Heart right ventricle (tissue), 16 donors: ENCODE data around the gene BUD23. TPM values are rescaled to one million over a fixed set of nuclear protein-coding genes. Genes with fewer than 3 reads are reported as not detected.

ENCODE experiments used
- ATAC-seq, 8 donors: fragments of 200-7000 bp; cut with Tn5 transposase; one replicate each; pipeline ENCODE4 v1.9.1; 2020; ENCODE audit warnings: mild to moderate bottlenecking in 8 of 8, moderate library complexity in 8 of 8, moderate number of reproducible peaks in 1 of 8
- DNase-seq, 2 donors: peaks; one replicate each; pipeline ENCODE4 v3.0.0-alpha.2; 2020
- H3K27ac ChIP-seq, 10 donors: fragments of 200-600 bp; sonication (generic) in 2 of 10; one replicate each; pipeline versions ENCODE4 v1.5.0 to v1.8.0; 2020 to 2022; ENCODE audit warnings: mild to moderate bottlenecking in 3 of 10
- H3K27me3 ChIP-seq, 7 donors: fragments of 200-600 bp; one replicate each; pipeline ENCODE4 v1.8.0; 2021 to 2022; ENCODE audit warnings: mild to moderate bottlenecking in 2 of 7
- H3K36me3 ChIP-seq, 9 donors: fragments of 200-600 bp; sonication (generic) in 1 of 9; one replicate each; pipeline versions ENCODE4 v1.5.0 to v1.8.0; 2020 to 2022; ENCODE audit warnings: mild to moderate bottlenecking in 2 of 9
- H3K4me1 ChIP-seq, 9 donors: fragments of 200-600 bp; sonication (generic) in 1 of 9; one replicate each; pipeline versions ENCODE4 v1.5.0 to v1.8.0; 2020 to 2022; ENCODE audit warnings: mild to moderate bottlenecking in 4 of 9
- H3K4me3 ChIP-seq, 10 donors: fragments of 200-600 bp; sonication (generic) in 2 of 10; one replicate each; pipeline versions ENCODE4 v1.5.0 to v1.8.0; 2020 to 2022; ENCODE audit warnings: mild to moderate bottlenecking in 7 of 10, moderate library complexity in 2 of 10
- H3K9me3 ChIP-seq, 11 donors: fragments of 200-600 bp in 10 of 11; sonication (generic) in 2 of 11; one replicate each; pipeline versions ENCODE4 v1.5.0 to v1.8.0; 2013 to 2022; ENCODE audit warnings: mild to moderate bottlenecking in 2 of 11, control low read depth in 1 of 11, moderate library complexity in 1 of 11
- WGBS, 2 donors: extraction: QIAGEN DNeasy Blood & Tissue Kit; methylation state at CpG; one replicate each; pipeline ENCODE4 v1.1.7; 2013; ENCODE audit warnings: inconsistent platforms in 1 of 2; 5-methylcytosine and 5-hydroxymethylcytosine counted together
- intact Hi-C, 10 donors: fragments of 100-400 bp; cut with DNase I; formaldehyde crosslinking; loops; one replicate each; pipeline versions ENCODE4 v1.11.1 to v1.14.2; 2022
- polyA plus RNA-seq, 2 donors: library from polyadenylated mRNA; stranded (reverse); fragments of 200-250 nt; gene quantifications; one replicate each; pipeline ENCODE4 v1.2.3, GENCODE V29; 2013
- total RNA-seq, 10 donors: library from RNA; stranded (reverse); fragmentation: NEBNext Ultra II Directional in 3 of 10; extraction: Animal tissue kit (Norgen Biotek cat#: 25700) in 3 of 10; gene quantifications; one replicate each; pipeline versions ENCODE4 v1.2.1 to v1.2.4, GENCODE V29; 2021 to 2023
- TF ChIP-seq, protein P1 (sequence below), 9 donors: fragments of 200-600 bp; sonication (generic) in 2 of 9; IDR thresholded peaks; one replicate each; pipeline versions ENCODE4 v1.5.0 to v1.8.0; 2021 to 2022; ENCODE audit warnings: antibody characterized with exemption in 9 of 9, mild to moderate bottlenecking in 5 of 9, moderate library complexity in 1 of 9
- donor health status: Arrhythmogenic right ventricular cardiomyopathy.
- donor health status: ischemic (EF 13 %, LVEDD 7.1; RV severe dilation, severe dysfunction).
- donor health status: healthy with polysubstance abuse.
- donor health status: DM: no; HTN: yes; CAD: no.
- donor health status: DM: no; HTN: no; CAD: no.
- donor health status: ischemic (EF 25% LVEDD 6.9; RV normal size, moderate dysfunction).
- donor health status: ischemic (EF 25% LVEDD 5.7; RV mildly dilated, moderate dysfunction).
- donor health status: healthy.
- donor health status: DM: yes; HTN: yes; CAD: no.
- donor health status: Ischemic cardiomyopathy.
- donor health status: ischemic (EF 35%, LVEDD 5.7; RV mildly dilated, moderate dysfunction).
- donor health status: nonischemic (EF 11% LVEDD 7.7; RV severe dilation, severe dysfunction).
- donor health status: DM: yes; HTN: yes; CAD: no.
- donor health status: PGD.
- donor health status: ischemic (EF 29% LVEDD 5.4; RV normal size, mild dysfunction).
- donor health status: nonischemic (EF 23%, LVEDD 6.1; RV moderate dilation, normal function).

The BUD23 gene
- total and polyA plus RNA-seq, 12 donors: 63.4 to 134 (median 67.4) TPM

GRCh38 chr7:73727952-73728351 is 44.6 kb downstream of the BUD23 start:
- H3K36me3 ChIP-seq: no peaks in the 10 kb centered on the region
- 65 to 72% methylated on average over 3 of the region's 3 CpGs for WGBS, 2 donors
- no peaks in the 10 kb centered on the region for H3K9me3 ChIP-seq
- H3K27ac ChIP-seq: no peak overlapping the region
- peaks cover 0 to 31% (median 5%) of the 10 kb centered on the region in 7 donors for H3K27me3 ChIP-seq
- DNase-seq (no peak), ATAC-seq (no peak)
- H3K4me3 ChIP-seq: no peak overlapping the region
- intact Hi-C loops: loop anchor here in 2 of 10 donors (5.0 to 10.0 kb wide), 2 partner anchors 63 to 121 kb away; partner anchors contain the start of gene VPS37D (in 1 of the 2)
- TF ChIP-seq, protein P1, sequence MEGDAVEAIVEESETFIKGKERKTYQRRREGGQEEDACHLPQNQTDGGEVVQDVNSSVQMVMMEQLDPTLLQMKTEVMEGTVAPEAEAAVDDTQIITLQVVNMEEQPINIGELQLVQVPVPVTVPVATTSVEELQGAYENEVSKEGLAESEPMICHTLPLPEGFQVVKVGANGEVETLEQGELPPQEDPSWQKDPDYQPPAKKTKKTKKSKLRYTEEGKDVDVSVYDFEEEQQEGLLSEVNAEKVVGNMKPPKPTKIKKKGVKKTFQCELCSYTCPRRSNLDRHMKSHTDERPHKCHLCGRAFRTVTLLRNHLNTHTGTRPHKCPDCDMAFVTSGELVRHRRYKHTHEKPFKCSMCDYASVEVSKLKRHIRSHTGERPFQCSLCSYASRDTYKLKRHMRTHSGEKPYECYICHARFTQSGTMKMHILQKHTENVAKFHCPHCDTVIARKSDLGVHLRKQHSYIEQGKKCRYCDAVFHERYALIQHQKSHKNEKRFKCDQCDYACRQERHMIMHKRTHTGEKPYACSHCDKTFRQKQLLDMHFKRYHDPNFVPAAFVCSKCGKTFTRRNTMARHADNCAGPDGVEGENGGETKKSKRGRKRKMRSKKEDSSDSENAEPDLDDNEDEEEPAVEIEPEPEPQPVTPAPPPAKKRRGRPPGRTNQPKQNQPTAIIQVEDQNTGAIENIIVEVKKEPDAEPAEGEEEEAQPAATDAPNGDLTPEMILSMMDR (IDR thresholded peaks at IDR 0.05): no peak
- no peaks in the 10 kb centered on the region for H3K4me1 ChIP-seq

- ATAC-seq (no peak), DNase-seq (no peak)
- TF ChIP-seq, protein P1 (IDR thresholded peaks at IDR 0.05): no peak
- Histone ChIP-seq H3K27ac (no peak overlapping the region), H3K4me1 (no peaks in the 10 kb centered on the region), H3K4me3 (no peak overlapping the region), H3K27me3 (peaks cover 0 to 31% (median 5%) of the 10 kb centered on the region in 7 donors), H3K36me3 (no peaks in the 10 kb centered on the region), H3K9me3 (no peaks in the 10 kb centered on the region)
- WGBS, 2 donors: 67% methylated on average over 5 of the region's 5 CpGs
- intact Hi-C loops: loop anchor here in 2 of 10 donors (5.0 to 10.0 kb wide), 2 partner anchors 64 to 121 kb away; partner anchors contain the start of gene VPS37D (in 1 of the 2)
These were observed 45.2 kb downstream of the BUD23 start for GRCh38 chr7:73728551-73728950.

DNA sequence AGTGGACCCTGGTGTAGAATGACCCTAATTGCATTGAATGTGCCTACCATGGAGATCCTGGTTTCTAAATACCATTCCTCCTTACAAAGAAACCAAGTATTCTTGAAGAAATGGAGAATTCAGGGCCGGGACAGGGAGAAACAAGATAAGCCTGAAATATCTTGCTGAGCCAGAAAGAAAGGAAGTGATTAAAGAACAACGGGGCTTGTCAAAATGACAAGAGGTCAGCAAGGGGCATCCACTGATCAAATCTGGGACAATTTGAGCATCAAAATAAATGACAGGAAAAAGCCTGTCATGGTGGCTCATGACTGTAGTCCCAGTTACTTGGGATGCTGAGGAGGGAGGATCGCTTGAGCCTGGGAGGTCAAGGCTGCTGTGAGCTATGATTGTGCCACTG is 47.1 kb downstream of the BUD23 start:
- H3K4me1 ChIP-seq: peaks cover 0 to 5% (median 0%) of the 10 kb centered on the region in 9 donors
- H3K36me3 ChIP-seq: peaks cover 0 to 4% (median 0%) of the 10 kb centered on the region in 9 donors
- TF ChIP-seq, protein P1 (IDR thresholded peaks at IDR 0.05): no peak
- H3K27me3 ChIP-seq: peaks cover 0 to 31% (median 5%) of the 10 kb centered on the region in 7 donors
- ATAC-seq: no peak
- 34 to 39% methylated on average over 3 of the region's 3 CpGs for WGBS, 2 donors
- H3K27ac ChIP-seq: no peak overlapping the region
- H3K9me3 ChIP-seq: no peaks in the 10 kb centered on the region
- DNase-seq: no peak
- no peak overlapping the region for H3K4me3 ChIP-seq
- intact Hi-C loops: loop anchor here in 5 of 10 donors (10.0 kb wide), 3 partner anchors 46 to 124 kb away; partner anchors contain the start of genes BUD23 (in 1 of the 5), DNAJC30 (in 1 of the 5) and METTL27 (in 1 of the 5)

GRCh38 chr7:73732397-73732796 is 49.0 kb downstream of the BUD23 start:
- DNase-seq (no peak), ATAC-seq (no peak)
- H3K4me3 ChIP-seq: no peak overlapping the region
- TF ChIP-seq, protein P1 (IDR thresholded peaks at IDR 0.05): no peak
- H3K27me3 ChIP-seq: peaks cover 0 to 15% (median 0%) of the 10 kb centered on the region in 7 donors
- H3K36me3 ChIP-seq: peaks cover 0 to 23% (median 0%) of the 10 kb centered on the region in 9 donors
- intact Hi-C loops: loop anchor here in 5 of 10 donors (10.0 kb wide), 3 partner anchors 48 to 122 kb away; partner anchors contain the start of genes BUD23 (in 1 of the 5), DNAJC30 (in 1 of the 5) and METTL27 (in 1 of the 5)
- no peaks in the 10 kb centered on the region for H3K9me3 ChIP-seq
- no peak overlapping the region for H3K27ac ChIP-seq
- WGBS, 2 donors: 59 to 64% methylated on average over 2 of the region's 2 CpGs
- peaks cover 0 to 7% (median 4%) of the 10 kb centered on the region in 9 donors for H3K4me1 ChIP-seq
